Fibroblast of skin of back (primary cell): ENCODE measurements around the gene GFRA1.

Experiments used
- DNase-seq: peaks from one replicate; pipeline ENCODE4 v3.0.0-alpha.2; 2013

Gene GFRA1

GRCh38 chr10:116156819-116157218, 116.2 kb downstream of the GFRA1 start:
- no peak for DNase-seq

GRCh38 chr10:116155191-116155590, 117.8 kb downstream of the GFRA1 start:
- no peak for DNase-seq

GRCh38 chr10:116154651-116155050, 118.4 kb downstream of the GFRA1 start:
- DNase-seq: no peak

GRCh38 chr10:116151076-116151475, 121.9 kb downstream of the GFRA1 start:
- peak; percentile 30 for DNase-seq

GRCh38 chr10:116150606-116151005, 122.4 kb downstream of the GFRA1 start:
- no peak for DNase-seq

GRCh38 chr10:116147147-116147905, 125.7 kb downstream of the GFRA1 start:
- no peak for DNase-seq

- peak; percentile 37 for DNase-seq
These were observed 126.5 kb downstream of the GFRA1 start for GRCh38 chr10:116146372-116147140.

GRCh38 chr10:116143673-116144222, 129.3 kb downstream of the GFRA1 start:
- no peak for DNase-seq

GRCh38 chr10:116141855-116142254, 131.2 kb downstream of the GFRA1 start:
- DNase-seq: no peak

- DNase-seq: no peak
These were observed 131.8 kb downstream of the GFRA1 start for GRCh38 chr10:116141246-116141645.

GRCh38 chr10:116139886-116140285, 133.1 kb downstream of the GFRA1 start:
- DNase-seq: no peak

GRCh38 chr10:116138897-116139296, 134.1 kb downstream of the GFRA1 start:
- no peak for DNase-seq

GRCh38 chr10:116136261-116136660, 136.7 kb downstream of the GFRA1 start:
- DNase-seq: no peak

- no peak for DNase-seq
These were observed 138.7 kb downstream of the GFRA1 start for GRCh38 chr10:116134322-116134721.

GRCh38 chr10:116133634-116134033, 139.4 kb downstream of the GFRA1 start:
- DNase-seq: no peak

- no peak for DNase-seq
These were observed 140.1 kb downstream of the GFRA1 start for GRCh38 chr10:116132780-116133399.

- DNase-seq: no peak
These were observed 143.0 kb downstream of the GFRA1 start for GRCh38 chr10:116130006-116130405.

GRCh38 chr10:116126954-116127695, 145.9 kb downstream of the GFRA1 start:
- DNase-seq: no peak

GRCh38 chr10:116126239-116126638, 146.8 kb downstream of the GFRA1 start:
- no peak for DNase-seq

GRCh38 chr10:116125180-116125579, 147.8 kb downstream of the GFRA1 start:
- no peak for DNase-seq

- no peak for DNase-seq
These were observed 148.2 kb downstream of the GFRA1 start for GRCh38 chr10:116124777-116125176.

- no peak for DNase-seq
These were observed 150.3 kb downstream of the GFRA1 start for GRCh38 chr10:116122664-116123063.
